SU-DHL-6 (cell line): ENCODE results near the gene MORN5.

Experiments
- EZH2phosphoT487 ChIP-seq: fragments of 200-600 bp; sonication (generic), shearing (Covaris generic); conservative IDR thresholded peaks from 2 replicates; pipeline ENCODE4 v1.6.1; 2018; ENCODE audit warnings: mild to moderate bottlenecking, antibody characterized with exemption, low read length, moderate library complexity, mixed read lengths
- TF ChIP-seq, protein P1 (sequence below): fragments of 200-600 bp; sonication (generic); IDR thresholded peaks from one replicate; pipeline ENCODE4 v1.5.1; 2017; ENCODE audit warnings: antibody characterized with exemption, mild to moderate bottlenecking, low read length, moderate library complexity; ENCODE audit not compliant: insufficient read depth, poor library complexity, severe bottlenecking

DNA sequence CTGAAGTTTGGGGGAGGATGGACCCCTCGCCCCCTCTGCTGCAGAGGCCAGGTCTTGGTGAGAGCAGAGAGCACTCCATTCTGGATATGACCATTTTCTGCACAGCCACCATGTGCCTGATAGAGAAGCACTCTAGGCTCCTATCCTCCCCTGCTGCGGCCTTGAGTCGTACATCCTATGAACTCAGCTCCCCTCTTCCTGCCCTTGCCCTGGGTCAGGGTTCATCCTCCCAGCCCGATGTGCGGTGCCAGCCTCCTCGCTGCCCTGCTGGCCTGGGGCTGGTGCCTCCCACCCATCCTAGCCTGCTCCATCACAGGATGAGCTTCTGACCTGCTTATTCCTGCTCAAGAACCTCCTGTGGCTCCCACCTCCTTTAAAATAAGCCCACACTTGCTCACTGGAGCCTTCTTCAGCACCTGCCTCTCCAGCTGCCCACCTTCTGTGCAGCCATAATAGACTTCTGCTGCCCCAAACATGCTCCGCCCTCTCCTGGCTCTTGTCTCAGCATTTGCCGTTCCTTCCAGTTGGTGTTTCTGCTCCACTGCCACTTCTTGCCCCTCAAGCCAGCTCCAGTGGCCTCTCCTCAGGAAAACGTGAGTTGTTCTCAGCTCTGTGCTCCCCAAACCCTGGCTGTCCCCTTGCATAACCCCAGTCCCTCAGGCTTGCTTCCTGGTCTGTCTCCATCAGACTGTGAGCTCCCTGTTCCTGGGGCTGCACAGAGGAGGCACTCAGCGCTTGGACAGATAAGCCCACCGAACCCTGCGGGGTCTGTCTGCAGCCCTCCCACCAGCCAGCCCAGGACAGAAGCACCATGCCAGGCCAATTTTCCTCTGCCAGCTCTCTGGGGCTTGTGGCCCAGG, 44.3 kb upstream of the MORN5 start:
- TF ChIP-seq, protein P1, sequence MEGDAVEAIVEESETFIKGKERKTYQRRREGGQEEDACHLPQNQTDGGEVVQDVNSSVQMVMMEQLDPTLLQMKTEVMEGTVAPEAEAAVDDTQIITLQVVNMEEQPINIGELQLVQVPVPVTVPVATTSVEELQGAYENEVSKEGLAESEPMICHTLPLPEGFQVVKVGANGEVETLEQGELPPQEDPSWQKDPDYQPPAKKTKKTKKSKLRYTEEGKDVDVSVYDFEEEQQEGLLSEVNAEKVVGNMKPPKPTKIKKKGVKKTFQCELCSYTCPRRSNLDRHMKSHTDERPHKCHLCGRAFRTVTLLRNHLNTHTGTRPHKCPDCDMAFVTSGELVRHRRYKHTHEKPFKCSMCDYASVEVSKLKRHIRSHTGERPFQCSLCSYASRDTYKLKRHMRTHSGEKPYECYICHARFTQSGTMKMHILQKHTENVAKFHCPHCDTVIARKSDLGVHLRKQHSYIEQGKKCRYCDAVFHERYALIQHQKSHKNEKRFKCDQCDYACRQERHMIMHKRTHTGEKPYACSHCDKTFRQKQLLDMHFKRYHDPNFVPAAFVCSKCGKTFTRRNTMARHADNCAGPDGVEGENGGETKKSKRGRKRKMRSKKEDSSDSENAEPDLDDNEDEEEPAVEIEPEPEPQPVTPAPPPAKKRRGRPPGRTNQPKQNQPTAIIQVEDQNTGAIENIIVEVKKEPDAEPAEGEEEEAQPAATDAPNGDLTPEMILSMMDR = no peak
- TF ChIP-seq EZH2phosphoT487 = no peak
